Aorta (tissue), 5 donors: ENCODE data around the gene LRRC74B. TPM values are rescaled to one million over a fixed set of nuclear protein-coding genes. Genes with fewer than 3 reads are reported as not detected.
"Not testable (repeated sequence)": the region's sequence is repeated elsewhere in the genome, so short reads cannot be mapped to it uniquely, and the experiment has no call there.

Experiments used
- ATAC-seq: fragments of 200-7000 bp; cut with Tn5 transposase; one replicate; pipeline ENCODE4 v1.9.1; 2022; ENCODE audit warnings: moderate library complexity; ENCODE audit not compliant: low FRiP score
- DNase-seq, 2 donors: peaks; one replicate each; pipeline ENCODE4 v3.0.0-alpha.2; 2020
- H3K27ac ChIP-seq, 2 donors: one replicate each; pipeline ENCODE4 v1.5.1; 2013; ENCODE audit warnings: low read length in 2 of 2, mild to moderate bottlenecking in 2 of 2, moderate library complexity in 2 of 2, control low read depth in 1 of 2, inconsistent platforms in 1 of 2, low read depth in 1 of 2
- H3K27me3 ChIP-seq, 2 donors: one replicate each; pipeline ENCODE4 v1.6.1; 2013; ENCODE audit warnings: control low read depth in 1 of 2, low read length in 1 of 2, mild to moderate bottlenecking in 1 of 2, moderate library complexity in 1 of 2; ENCODE audit not compliant: insufficient read depth in 2 of 2, control insufficient read depth in 1 of 2
- H3K36me3 ChIP-seq, 2 donors: one replicate each; pipeline ENCODE4 v1.6.1; 2013; ENCODE audit warnings: control low read depth in 1 of 2, low read length in 1 of 2, mild to moderate bottlenecking in 1 of 2; ENCODE audit not compliant: insufficient read depth in 2 of 2, control insufficient read depth in 1 of 2
- H3K4me1 ChIP-seq, 2 donors: one replicate each; pipeline ENCODE4 v1.6.1; 2013; ENCODE audit warnings: low read length in 2 of 2, control low read depth in 1 of 2, mild to moderate bottlenecking in 1 of 2, moderate library complexity in 1 of 2; ENCODE audit not compliant: insufficient read depth in 2 of 2, control insufficient read depth in 1 of 2
- H3K4me3 ChIP-seq, 2 donors: one replicate each; pipeline ENCODE4 v1.5.1; 2013; ENCODE audit warnings: low read length in 2 of 2, control low read depth in 1 of 2, mild to moderate bottlenecking in 1 of 2
- H3K9me3 ChIP-seq: one replicate; pipeline ENCODE4 v1.6.1; 2013; ENCODE audit warnings: mild to moderate bottlenecking, low read length; ENCODE audit not compliant: control insufficient read depth
- WGBS, 2 donors: extraction: QIAGEN DNeasy Blood & Tissue Kit; methylation state at CpG; one replicate each; pipeline ENCODE4 v1.1.7; 2013; 5-methylcytosine and 5-hydroxymethylcytosine counted together
- intact Hi-C, 2 donors: fragments of 100-400 bp; cut with DNase I; formaldehyde crosslinking; loops; one replicate each; pipeline versions ENCODE4 v1.14.2 to v1.15.0; 2022
- polyA plus RNA-seq, 2 donors: library from polyadenylated mRNA; stranded (reverse); fragments of 200-250 nt; gene quantifications; one replicate each; pipeline ENCODE4 v1.2.3, GENCODE V29; 2013
- total RNA-seq, 2 donors: library from RNA; stranded (reverse); fragmentation: NEBNext Ultra II Directional; extraction: Animal tissue kit (Norgen Biotek cat#: 25700); gene quantifications; one replicate each; pipeline ENCODE4 v1.2.1, GENCODE V29; 2021
- donor health status: healthy with polysubstance abuse.
- donor health status: Bipolar disorder and iron deficiency.
- donor health status: DM: no; HTN: no; CAD: no.
- donor health status: DM: no; HTN: no; CAD: no.
- donor health status: DM: yes; HTN: yes; CAD: no.

Gene LRRC74B
- total and polyA plus RNA-seq, 4 donors = 0.05 TPM; not detected in 3

DNA sequence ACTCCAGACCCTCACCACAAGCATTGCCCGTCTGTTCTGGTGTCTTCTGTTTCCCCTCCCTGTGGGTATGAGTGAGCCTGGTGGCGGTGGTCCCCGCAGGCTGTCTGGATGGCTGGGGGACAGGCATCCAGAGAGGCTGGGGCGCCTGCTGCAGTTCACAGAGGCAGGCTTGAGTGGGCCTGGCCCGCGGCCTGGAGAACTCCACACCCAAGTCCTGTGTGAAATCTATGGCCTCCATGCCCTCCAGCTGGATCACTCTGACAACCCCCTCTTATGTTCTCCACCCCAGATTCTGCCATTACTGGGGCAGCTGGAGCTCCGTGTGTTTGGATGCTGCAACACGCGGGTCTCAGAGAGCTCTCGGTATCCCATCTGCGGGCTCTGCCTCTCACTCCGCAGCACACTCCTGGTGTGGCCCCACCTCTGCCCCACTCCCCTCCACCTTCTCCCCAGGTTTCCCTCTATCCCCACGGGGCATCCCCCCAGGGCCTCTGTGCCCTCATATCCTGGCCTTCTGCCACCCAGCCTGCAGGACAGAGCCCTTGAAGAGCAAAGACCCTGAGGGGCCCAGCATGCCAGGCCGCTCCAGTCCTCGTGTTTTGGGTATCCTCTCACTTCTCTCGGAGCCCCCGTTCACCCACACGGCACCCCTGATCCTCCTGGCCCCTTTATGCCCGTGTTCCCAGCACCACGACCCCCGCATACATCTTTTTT, 31.3 kb downstream of the LRRC74B start:
- intact Hi-C loops = no loop called here
- Histone ChIP-seq H3K9me3 (no peaks in the 10 kb centered on the region), H3K4me1 (no peaks in the 10 kb centered on the region), H3K27ac (no peak overlapping the region), H3K36me3 (no peaks in the 10 kb centered on the region), H3K4me3 (no peak overlapping the region), H3K27me3 (no peaks in the 10 kb centered on the region)
- WGBS, 2 donors = 79 to 83% methylated on average over 21 of the region's 21 CpGs
- DNase-seq (no peak), ATAC-seq (no peak)

DNA sequence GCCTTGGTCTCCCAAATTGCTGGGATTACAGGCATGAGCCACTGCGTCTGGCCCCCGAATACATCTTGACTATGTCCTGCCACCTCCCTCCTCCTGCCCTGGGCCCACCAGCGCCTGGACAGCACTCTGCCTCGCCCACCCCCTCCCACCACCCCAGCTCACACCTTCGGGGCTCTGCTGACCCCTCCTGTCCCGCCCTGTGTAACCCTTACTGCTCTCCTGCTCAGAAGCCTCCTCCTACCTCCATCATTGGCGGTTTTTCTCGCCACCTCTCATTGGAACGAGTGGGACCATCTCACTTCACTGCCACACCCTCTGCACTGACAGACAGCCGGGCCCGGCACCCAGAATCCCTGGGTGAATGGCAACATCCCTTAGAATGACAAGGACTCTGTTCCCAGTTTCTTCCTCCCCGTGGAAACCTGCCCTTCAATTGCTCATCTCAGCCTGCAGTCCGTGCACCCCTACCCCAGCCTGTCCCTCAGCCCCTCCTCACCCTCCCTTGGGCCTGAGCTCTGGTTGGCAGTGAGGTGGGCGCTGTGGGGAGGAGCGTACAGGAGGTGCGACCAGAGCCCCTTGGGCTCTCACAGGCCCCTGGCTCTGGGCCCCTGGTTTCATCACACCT, 32.2 kb downstream of the LRRC74B start:
- no peaks in the 10 kb centered on the region for H3K4me1 ChIP-seq
- no peaks in the 10 kb centered on the region for H3K27me3 ChIP-seq
- no peaks in the 10 kb centered on the region for H3K36me3 ChIP-seq
- intact Hi-C loops = no loop called here
- no peak overlapping the region for H3K27ac ChIP-seq
- no peak overlapping the region for H3K4me3 ChIP-seq
- DNase-seq (no peak), ATAC-seq (no peak)
- 68 to 74% methylated on average over 16 of the region's 16 CpGs for WGBS, 2 donors
- no peaks in the 10 kb centered on the region for H3K9me3 ChIP-seq

DNA sequence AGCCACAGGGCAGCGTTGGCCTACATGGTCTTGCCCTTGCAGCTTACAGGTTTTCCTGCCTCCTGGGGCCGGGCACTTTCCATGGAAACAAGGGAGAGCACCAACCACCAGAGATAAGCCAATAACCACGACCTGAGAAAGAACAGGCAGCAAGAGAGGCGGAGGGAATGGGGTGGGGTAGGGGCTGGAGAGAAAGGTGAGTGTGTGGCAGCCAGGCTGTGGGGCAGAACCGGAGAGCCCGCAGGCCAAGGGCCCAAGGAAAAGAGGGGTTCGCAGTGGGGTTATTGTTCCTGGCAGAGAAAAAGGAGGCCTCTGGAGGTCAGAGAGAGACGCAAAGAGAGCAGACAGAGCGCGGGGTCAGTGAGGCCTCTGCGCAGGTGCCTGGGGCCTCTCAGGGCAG, 33.2 kb downstream of the LRRC74B start:
- H3K27ac ChIP-seq = no peak overlapping the region
- no peaks in the 10 kb centered on the region for H3K27me3 ChIP-seq
- DNase-seq = no peak
- 81 to 85% methylated on average over 11 of the region's 11 CpGs for WGBS, 2 donors
- intact Hi-C loops = no loop called here
- H3K4me3 ChIP-seq = no peak overlapping the region
- no peaks in the 10 kb centered on the region for H3K4me1 ChIP-seq
- H3K9me3 ChIP-seq = no peaks in the 10 kb centered on the region
- no peaks in the 10 kb centered on the region for H3K36me3 ChIP-seq
- no peak for ATAC-seq

DNA sequence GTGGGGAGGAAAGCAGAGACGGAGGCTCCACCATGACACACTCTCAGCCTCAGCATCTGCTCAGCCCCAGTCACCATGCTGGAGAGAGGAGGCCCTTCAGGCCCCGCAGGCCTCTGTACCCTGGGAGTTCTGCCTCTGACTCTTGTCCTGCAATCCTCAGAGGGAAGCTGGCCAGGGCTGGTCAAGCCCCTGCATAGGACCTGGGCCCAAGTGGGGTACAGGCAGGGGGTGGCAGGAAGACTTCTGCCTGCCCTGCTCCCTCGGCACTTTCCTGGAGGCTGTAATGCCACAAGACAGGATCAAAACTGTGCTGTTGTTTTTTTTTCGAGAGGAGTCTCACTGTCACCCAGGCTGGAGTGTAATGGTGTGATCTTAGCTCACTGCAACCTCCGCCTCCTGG, 33.7 kb downstream of the LRRC74B start:
- no peaks in the 10 kb centered on the region for H3K4me1 ChIP-seq
- no peaks in the 10 kb centered on the region for H3K9me3 ChIP-seq
- ATAC-seq = no peak
- no peak overlapping the region for H3K27ac ChIP-seq
- no peak overlapping the region for H3K4me3 ChIP-seq
- no peaks in the 10 kb centered on the region for H3K27me3 ChIP-seq
- no peaks in the 10 kb centered on the region for H3K36me3 ChIP-seq
- DNase-seq = no peak
- intact Hi-C loops = no loop called here
- 78 to 82% methylated on average over 5 of the region's 5 CpGs for WGBS, 2 donors

DNA sequence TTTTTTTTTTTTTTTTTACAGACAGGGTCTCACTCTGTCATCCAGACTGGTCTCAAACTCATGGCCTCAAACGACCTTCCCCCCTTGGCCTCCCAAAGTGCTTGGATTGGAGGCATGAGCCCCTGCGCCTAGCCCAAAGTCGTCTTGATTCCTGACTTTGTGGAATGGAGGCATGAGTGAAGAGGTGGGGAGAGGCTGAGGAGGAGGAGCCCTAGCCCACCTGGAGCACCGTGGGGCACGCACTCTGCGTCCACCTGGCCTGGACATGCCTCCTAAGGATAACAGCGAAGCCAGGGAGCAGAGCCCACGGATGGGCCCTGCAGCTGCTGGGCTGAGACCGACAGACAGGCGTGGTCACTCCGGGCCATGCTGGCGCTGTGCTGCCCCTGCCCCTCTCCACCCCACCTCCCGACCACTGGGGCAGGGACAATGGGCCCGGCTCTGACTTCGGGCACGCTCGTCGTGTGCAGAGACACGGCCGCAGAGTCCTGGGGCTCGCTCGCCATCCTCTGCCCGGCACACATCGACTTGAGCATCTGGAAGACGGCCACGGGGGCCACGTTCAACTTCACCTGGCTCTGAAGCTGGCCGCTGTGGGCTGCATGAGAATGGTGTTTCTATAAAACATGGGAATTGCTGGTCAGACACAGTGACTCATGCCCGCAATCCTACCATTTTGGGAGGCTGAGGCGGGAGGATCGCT, 34.8 kb downstream of the LRRC74B start:
- intact Hi-C loops = no loop called here
- Histone ChIP-seq H3K4me3 (no peak overlapping the region), H3K9me3 (no peaks in the 10 kb centered on the region), H3K27ac (no peak overlapping the region), H3K4me1 (no peaks in the 10 kb centered on the region), H3K36me3 (no peaks in the 10 kb centered on the region), H3K27me3 (no peaks in the 10 kb centered on the region)
- 90 to 91% methylated on average over 31 of the region's 31 CpGs for WGBS, 2 donors
- no peak for ATAC-seq
- no peak for DNase-seq

DNA sequence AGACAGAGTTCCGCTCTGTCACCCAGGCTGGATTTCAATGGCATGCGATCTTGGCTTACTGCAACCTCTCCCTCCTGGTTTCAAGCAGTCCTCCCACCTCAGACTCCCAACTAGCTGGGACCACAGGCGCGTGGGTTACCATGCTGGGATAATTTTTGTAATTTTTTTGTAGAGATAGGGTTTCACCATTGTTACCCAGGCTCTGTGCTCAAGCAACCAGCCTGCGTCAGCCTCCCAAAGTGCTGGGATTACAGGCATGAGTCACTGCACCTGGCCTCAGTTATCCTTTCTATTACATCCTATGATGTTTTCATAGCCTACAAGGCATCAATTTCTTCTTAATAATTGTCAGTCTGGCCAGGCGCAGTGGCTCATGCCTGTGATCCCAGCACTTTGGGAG, 36.5 kb downstream of the LRRC74B start:
- no peak for ATAC-seq
- WGBS, 2 donors = 90 to 91% methylated on average over 6 of the region's 6 CpGs
- no peak overlapping the region for H3K4me3 ChIP-seq
- intact Hi-C loops = no loop called here
- no peak for DNase-seq
- no peaks in the 10 kb centered on the region for H3K27me3 ChIP-seq
- no peak overlapping the region for H3K27ac ChIP-seq
- no peaks in the 10 kb centered on the region for H3K9me3 ChIP-seq
- no peaks in the 10 kb centered on the region for H3K36me3 ChIP-seq
- no peaks in the 10 kb centered on the region for H3K4me1 ChIP-seq

DNA sequence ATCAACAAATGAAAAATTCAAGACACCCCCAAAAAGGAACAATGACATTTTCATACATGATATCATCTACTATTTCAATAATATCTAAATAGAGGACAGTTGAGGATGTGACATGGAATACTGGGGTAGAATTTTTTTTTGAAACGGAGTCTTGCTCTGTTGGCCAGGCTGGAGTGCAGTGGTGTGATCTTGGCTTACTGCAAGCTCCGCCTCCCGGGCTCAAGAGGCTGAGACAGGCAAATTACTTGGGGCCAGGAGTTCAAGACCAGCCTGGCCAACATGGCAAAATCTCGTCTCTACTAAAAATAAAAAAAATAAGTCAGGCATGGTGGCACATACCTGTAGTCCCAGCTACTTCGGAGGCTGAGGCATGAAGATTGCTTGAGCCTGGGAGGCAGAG, 41.4 kb downstream of the LRRC74B start:
- Histone ChIP-seq H3K36me3 (no peaks in the 10 kb centered on the region), H3K4me1 (no peaks in the 10 kb centered on the region), H3K27ac (no peak overlapping the region), H3K27me3 (no peaks in the 10 kb centered on the region), H3K4me3 (no peak overlapping the region), H3K9me3 (no peaks in the 10 kb centered on the region)
- ATAC-seq (no peak), DNase-seq (no peak)
- intact Hi-C loops = no loop called here
- 73 to 82% methylated on average over 5 of the region's 5 CpGs for WGBS, 2 donors

DNA sequence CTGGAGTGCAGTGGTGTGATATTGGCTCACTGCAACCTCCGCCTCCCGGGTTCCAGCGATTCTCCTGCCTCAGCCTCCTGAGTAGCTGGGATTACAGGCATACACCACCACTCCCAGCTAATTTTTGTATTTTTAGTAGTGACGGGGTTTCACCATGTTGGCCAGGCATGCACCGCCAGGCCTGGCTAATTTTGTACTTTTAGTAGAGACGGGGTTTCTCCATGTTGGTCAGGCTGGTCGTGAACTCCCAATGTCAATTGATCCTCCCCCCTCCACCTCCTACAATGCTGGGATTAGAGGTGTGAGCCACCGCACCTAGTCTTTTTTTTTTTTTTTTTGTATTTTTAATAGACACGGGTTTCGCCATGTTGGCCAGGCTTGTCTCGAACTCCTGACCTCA, 42.2 kb downstream of the LRRC74B start:
- H3K36me3 ChIP-seq, DNase-seq, H3K27me3 ChIP-seq, H3K4me1 ChIP-seq, intact Hi-C loops, H3K9me3 ChIP-seq, ATAC-seq, H3K27ac ChIP-seq, H3K4me3 ChIP-seq: not testable (repeated sequence)
- 92 to 94% methylated on average over 11 of the region's 11 CpGs for whole genome bisulfite sequencing, 2 donors

DNA sequence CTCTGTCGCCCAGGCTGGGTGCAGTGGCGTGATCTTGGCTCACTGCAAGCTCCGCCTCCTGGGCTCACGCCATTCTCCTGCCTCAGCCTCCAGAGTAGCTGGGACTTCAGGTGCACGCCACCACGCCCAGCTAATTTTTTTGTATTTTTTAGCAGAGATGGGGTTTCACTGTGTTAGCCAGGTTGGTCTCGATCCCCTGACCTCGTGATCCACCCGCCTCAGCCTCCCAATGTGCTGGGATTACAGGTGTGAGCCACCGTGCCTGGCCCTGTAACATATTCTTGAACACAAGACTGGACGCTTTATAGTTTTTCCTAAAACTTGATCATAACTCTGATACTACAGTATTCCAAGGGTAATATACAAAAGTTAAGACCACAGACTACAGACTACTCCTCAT, 45.5 kb downstream of the LRRC74B start:
- H3K27me3 ChIP-seq, ATAC-seq, H3K4me1 ChIP-seq, H3K9me3 ChIP-seq, H3K27ac ChIP-seq, H3K4me3 ChIP-seq, intact Hi-C loops, DNase-seq, H3K36me3 ChIP-seq: not testable (repeated sequence)
- WGBS, 2 donors = 86 to 90% methylated on average over 11 of the region's 11 CpGs
